Upper lobe of left lung (tissue), 4 donors: Measurements from ENCODE around the gene OR2K2.
"Not testable (repeated sequence)": the region's sequence is repeated elsewhere in the genome, so short reads cannot be mapped to it uniquely, and the experiment has no call there.

Experiments
- CTCF ChIP-seq, 6 experiments: fragments of 450-650 bp in 4 of 6; fragments of 200-600 bp in 2 of 6; sonication (generic) in 2 of 6; IDR thresholded peaks; one replicate each; pipeline ENCODE4 v1.5.1; 2016 to 2019; ENCODE audit warnings: antibody characterized with exemption in 6 of 6
- EP300 ChIP-seq, 4 donors: sonication (generic); formaldehyde crosslinking; IDR thresholded peaks; one replicate each; pipeline ENCODE4 v1.5.1; 2017; ENCODE audit warnings: antibody characterized with exemption in 4 of 4, control low read depth in 2 of 4
- POLR2A ChIP-seq, 4 donors: fragments of 450-650 bp; IDR thresholded peaks; one replicate each; pipeline ENCODE4 v1.5.1; 2016 to 2017; ENCODE audit warnings: antibody characterized with exemption in 4 of 4, mild to moderate bottlenecking in 2 of 4
- POLR2AphosphoS5 ChIP-seq, 2 donors: sonication (generic); formaldehyde crosslinking; IDR thresholded peaks; one replicate each; pipeline ENCODE4 v1.5.1; 2017; ENCODE audit warnings: antibody characterized with exemption in 2 of 2

GRCh38 chr9:111334318-111334863 is 4.4 kb upstream of the OR2K2 start:
- TF ChIP-seq CTCF, POLR2AphosphoS5, EP300, POLR2A (IDR thresholded peaks at IDR 0.05): not testable (repeated sequence)
